Measurements from ENCODE around the gene OLFML3. TPM values are rescaled to one million over a fixed set of nuclear protein-coding genes. Genes with fewer than 3 reads are reported as not detected.
"Not testable (repeated sequence)": the region's sequence is repeated elsewhere in the genome, so short reads cannot be mapped to it uniquely, and the experiment has no call there.

OLFML3 gene
- total RNA-seq, 1 donor from 2014 or later = 43.5 TPM

- DNase-seq (ENCODE audit: low spot score) = no peak
These were observed 12.3 kb downstream of the OLFML3 start for GRCh38 chr1:113991467-113991997.

GRCh38 chr1:113993072-113993471 lies 13.8 kb downstream of the OLFML3 start:
- no peak for DNase-seq (ENCODE audit: low spot score)

DNA sequence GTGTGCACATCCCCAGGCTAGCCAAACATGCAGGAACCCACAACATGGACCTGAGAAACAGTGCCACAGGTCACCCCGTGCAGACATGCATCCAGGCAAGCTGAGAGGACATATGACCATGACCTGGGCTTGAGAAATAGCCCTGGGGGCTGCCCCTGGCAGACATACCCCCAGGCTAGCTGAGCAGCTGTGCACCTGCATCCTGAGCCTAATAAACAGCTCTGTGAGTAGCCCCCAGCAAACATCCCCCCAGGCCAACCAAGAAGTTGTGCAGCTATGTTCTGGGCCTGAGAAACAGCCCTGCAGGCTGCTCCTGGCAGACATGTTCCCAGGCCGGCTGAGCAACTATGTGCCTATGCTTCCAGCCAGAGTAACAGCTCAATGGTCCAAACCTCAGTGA lies 14.5 kb downstream of the OLFML3 start:
- no peak for DNase-seq (ENCODE audit: low spot score)

- no peak for DNase-seq (ENCODE audit: low spot score)
These were observed 16.1 kb downstream of the OLFML3 start for GRCh38 chr1:113995382-113995781.

- no peak for DNase-seq (ENCODE audit: low spot score)
These were observed 19.1 kb downstream of the OLFML3 start for GRCh38 chr1:113998361-113998760.

- DNase-seq (ENCODE audit: low spot score) = no peak
These were observed 20.0 kb downstream of the OLFML3 start for GRCh38 chr1:113999233-113999632.

DNA sequence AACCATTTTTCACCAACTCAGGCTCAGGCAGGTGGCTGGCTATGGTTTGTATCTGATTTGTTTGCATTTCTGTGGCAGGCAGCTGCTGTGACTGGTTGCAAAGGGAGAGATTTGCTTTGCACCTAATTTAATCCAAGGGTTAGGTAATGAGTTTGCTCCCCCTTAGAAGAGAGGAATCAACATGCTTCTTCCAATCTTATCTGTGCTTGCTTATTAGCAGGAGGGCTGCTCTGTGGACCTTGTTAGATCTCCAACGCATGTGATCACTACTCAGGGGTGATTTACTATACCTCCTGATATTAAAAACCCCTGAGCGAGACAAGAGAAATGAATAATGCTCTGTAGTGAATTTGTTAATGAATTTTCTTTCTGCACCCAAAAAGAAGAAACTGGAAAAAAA lies 20.5 kb downstream of the OLFML3 start:
- DNase-seq (ENCODE audit: low spot score) = no peak

DNA sequence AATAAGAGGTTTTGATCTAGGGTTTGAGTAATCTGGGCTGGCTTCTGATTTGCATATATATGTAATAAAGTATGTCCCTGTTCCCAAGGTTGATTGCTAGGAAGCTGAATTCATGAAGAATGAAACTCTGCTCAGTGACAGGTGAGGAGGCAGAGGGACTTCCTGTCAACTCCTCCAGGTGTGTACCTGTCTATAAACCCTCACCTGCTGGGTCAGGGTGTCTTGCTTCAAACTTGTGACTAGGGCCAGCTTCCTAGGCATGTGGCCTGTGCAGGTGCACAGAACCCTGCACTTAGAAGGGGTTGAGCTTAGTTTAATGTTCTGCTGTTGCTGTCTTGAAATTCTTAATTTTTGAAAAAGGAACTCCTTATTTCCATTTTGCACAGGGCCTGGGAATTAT lies 21.1 kb downstream of the OLFML3 start:
- DNase-seq (ENCODE audit: low spot score) = no peak

GRCh38 chr1:114002492-114003239 lies 23.4 kb downstream of the OLFML3 start:
- no peak for DNase-seq (ENCODE audit: low spot score)

GRCh38 chr1:114003431-114003830 lies 24.2 kb downstream of the OLFML3 start:
- no peak for DNase-seq (ENCODE audit: low spot score)

DNA sequence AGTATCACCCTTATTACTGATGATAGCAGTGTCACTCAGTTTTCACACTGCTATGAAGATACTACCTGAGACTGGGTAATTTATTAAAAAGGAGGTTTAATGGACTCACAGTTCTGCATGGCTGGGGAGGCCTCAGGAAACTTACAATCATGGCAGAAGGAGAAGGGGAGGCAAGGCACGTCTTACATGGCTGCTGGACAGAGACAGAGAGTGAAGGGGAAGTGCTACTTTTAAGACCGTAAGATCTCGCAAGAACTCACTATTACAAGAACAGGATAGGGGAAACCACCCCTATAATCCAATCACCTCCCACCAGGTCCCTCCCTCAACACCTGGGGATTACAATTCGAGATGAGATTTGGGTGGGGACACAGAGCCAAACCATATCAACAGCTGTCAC lies 27.6 kb downstream of the OLFML3 start:
- not testable (repeated sequence) for DNase-seq (ENCODE audit: low spot score)

GRCh38 chr1:114008480-114008941 lies 29.2 kb downstream of the OLFML3 start:
- DNase-seq (ENCODE audit: low spot score) = no peak

DNA sequence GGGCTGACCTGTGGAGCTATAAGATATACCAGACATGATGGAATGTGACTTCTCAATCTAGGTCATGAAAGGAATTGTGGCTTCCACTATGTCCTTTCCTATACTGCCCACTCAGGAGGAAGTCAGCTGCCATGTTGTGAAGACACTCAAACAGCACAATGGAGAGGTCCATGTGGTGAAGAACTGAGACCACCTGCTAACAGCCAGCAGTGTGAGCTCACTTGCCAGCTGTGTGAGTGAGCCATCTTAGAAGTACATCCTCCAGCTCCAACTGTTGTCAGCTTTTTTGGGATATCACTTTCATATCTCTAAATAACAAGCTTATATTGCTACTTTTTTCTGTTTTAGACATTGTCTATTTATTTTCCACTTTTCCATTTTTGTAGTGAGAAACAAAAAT lies 29.7 kb downstream of the OLFML3 start:
- no peak for DNase-seq (ENCODE audit: low spot score)

DNA sequence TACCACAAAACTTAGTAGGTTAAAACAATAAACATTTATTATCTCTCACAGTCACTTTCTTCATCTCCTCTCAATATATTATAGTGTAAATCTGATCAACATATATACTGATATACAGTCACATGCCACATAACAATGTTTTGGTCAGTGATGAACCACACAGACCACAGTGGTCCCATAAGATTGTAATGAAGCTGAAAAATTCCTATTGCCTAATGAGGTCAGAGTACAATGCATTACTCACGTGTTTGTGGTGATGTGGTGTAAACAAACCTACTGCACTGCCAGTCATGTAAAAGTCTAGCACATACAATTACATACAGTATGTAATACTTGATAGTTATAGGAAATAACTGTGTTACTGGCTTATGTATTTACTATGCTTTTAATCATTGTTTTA lies 30.1 kb downstream of the OLFML3 start:
- DNase-seq (ENCODE audit: low spot score) = no peak

DNA sequence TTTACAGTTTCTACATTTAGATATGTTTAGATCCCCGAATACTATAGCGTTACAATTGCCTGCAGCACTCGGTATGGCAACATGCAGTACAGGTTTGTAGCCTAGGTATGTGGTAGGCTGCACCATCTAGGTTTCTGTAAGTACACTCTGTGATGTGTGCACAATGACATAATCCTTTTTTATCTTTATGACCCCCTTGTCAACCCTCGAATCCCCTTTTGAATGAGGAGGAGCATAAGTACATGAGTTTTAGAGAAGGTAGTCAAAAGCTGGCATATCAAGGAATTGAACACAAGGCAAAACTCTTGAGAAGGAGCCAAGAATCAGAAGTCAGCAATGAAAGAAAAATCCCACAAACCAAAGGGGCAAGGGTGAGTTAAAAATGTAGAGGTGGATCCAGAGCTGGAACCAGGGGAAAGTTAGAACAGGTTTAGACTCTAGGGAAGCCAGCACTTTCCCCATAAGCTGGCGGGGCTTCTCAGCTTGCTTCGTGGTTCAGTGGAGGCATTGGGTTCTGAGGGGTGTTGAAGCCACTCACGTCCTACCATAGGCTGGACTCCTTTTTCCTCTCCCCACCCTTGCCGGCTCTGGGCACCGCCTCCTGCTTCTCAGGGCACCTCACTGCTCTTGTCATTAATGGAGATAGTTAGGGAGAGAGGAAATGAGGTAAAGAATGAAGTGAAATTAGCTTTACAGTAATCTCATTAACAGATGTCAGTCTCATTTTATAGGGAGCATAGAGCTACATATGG lies 31.3 kb downstream of the OLFML3 start:
- no peak for DNase-seq (ENCODE audit: low spot score)

- no peak for DNase-seq (ENCODE audit: low spot score)
These were observed 32.5 kb downstream of the OLFML3 start for GRCh38 chr1:114011796-114012195.

DNA sequence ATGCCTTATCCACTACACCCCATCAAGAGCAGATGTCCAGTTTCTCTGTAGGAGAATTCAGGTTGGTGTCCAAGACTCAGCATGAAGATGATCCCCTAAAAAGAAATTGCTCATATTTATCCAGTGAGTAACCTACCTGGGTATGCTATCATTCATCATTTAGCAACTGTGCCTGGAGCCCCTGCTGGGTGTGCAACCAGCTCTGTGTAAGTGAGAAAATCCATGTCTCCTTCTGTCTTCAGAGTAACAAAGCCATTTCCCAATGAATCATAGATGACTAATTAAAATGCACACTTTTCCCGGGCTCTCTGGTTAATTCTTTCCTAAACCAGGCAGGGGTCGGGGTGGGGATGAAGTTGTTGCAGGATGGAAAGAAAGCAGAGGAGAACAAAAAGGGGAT lies 35.8 kb downstream of the OLFML3 start:
- no peak for DNase-seq (ENCODE audit: low spot score)

GRCh38 chr1:114019724-114020123 lies 40.5 kb downstream of the OLFML3 start:
- not testable (repeated sequence) for DNase-seq (ENCODE audit: low spot score)

DNA sequence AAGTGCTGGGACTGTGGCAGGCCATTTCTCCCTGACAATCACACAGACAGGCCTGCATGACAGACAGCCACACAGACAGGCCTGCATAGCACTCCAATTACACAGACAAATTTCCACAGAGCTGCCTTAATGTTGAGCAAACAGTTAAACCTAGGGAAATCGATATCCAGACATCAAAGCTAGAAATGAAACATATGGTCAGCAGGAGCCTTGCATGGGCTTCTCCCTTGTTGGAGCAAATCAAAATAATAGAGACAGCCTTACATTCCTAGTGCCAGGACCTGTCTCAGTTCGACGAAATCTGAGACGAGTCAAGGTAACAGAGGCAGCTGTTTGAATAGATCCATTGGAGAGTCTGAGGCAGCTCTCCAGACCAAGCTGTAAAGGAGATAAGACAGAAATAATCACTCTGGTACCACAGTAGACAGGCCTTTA lies 42.4 kb downstream of the OLFML3 start:
- DNase-seq (ENCODE audit: low spot score) = no peak

GRCh38 chr1:114022877-114023276 lies 43.6 kb downstream of the OLFML3 start:
- DNase-seq (ENCODE audit: low spot score) = no peak

DNA sequence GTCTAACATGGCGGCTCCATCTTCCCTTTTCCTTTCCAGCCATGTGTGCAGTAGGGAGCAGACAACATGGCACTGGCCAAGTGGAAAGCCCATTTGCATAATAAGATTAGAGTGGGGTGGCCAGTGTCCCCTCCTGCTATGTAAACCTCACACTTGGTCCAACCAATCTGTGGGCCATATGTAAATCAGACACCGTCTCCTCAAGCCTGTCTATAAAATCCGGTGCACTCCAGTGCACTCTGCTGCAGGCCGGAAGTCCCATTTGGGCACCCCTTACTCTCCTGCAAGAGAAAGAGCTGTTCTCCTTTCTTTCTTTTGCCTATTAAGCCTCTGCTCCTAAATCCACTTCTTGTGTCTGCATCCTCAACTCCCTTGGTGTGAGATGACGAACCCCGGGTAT lies 44.1 kb downstream of the OLFML3 start:
- DNase-seq (ENCODE audit: low spot score) = no peak

- no peak for DNase-seq (ENCODE audit: low spot score)
These were observed 44.8 kb downstream of the OLFML3 start for GRCh38 chr1:114024049-114024448.

Data from ureter (tissue), 1 donor.